ENCODE results near the gene ADAMTSL4.
"Not testable (repeated sequence)": the region's sequence is repeated elsewhere in the genome, so short reads cannot be mapped to it uniquely, and the experiment has no call there.

The ADAMTSL4 gene

DNA sequence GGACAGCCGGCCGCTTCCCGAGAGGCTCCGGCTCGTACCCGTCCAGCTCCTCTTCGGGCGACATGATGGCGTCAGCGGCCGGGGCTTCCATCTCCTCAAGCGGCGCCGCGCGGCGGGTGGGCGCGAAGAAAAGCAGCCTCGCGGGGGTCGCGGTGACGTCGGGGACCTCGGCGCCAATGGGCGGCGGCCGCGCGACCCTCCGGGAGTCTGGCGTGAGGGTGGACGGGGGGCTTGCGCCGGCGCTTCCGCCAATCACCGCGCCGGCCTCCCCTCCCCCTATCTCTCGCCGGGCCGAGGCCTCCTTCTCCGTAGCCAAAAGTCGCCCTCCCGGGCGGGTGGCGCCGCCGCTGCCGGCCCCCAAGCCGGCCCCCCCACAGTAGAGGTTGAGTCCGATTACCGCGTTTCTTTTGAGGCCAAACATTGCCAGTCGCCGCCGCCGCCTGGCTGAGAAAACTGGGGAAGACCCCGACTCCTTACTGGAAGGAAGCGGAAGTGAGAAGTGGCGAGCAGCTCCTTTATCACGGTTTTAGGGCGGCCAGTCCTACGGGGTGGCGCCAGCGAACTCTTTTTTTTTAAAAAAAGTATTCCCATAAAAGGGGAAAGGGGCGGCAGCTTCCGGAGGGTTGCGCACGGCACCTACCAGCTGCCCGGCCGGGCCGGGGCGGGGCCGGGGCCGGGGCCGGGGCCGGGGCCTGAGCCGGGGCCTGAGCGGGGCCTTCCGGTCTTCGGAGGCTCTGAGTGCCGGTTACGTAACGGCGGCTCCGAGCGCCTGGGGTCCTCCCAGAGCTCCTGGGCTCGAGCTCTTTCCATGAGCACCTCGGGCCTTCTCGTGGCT is 30.1 kb downstream of the ADAMTSL4 start, which contains the start of gene MCL1:
Gene MCL1 (minus strand): TSS at position 501 of the 835 bp plus-strand sequence. CDS start 80 bp downstream, at position 421.
- TF ChIP-seq, protein P1, sequence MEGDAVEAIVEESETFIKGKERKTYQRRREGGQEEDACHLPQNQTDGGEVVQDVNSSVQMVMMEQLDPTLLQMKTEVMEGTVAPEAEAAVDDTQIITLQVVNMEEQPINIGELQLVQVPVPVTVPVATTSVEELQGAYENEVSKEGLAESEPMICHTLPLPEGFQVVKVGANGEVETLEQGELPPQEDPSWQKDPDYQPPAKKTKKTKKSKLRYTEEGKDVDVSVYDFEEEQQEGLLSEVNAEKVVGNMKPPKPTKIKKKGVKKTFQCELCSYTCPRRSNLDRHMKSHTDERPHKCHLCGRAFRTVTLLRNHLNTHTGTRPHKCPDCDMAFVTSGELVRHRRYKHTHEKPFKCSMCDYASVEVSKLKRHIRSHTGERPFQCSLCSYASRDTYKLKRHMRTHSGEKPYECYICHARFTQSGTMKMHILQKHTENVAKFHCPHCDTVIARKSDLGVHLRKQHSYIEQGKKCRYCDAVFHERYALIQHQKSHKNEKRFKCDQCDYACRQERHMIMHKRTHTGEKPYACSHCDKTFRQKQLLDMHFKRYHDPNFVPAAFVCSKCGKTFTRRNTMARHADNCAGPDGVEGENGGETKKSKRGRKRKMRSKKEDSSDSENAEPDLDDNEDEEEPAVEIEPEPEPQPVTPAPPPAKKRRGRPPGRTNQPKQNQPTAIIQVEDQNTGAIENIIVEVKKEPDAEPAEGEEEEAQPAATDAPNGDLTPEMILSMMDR (IDR thresholded peaks at IDR 0.05; ENCODE audit: low read depth, low read length), result no peak; the same call in 1 of the 2 replicates
- peak; percentile 94 for DNase-seq (ENCODE audit: extremely low read depth, low read depth)

- TF ChIP-seq, protein P1 (IDR thresholded peaks at IDR 0.05; ENCODE audit: low read depth, low read length), result no peak
- DNase-seq (ENCODE audit: extremely low read depth, low read depth), result no peak
Measured at GRCh38 chr1:150579945-150580642, 30.9 kb downstream of the ADAMTSL4 start.

- not testable (repeated sequence) for DNase-seq (ENCODE audit: extremely low read depth, low read depth)
Measured at GRCh38 chr1:150580966-150581365, 31.8 kb downstream of the ADAMTSL4 start.

DNA sequence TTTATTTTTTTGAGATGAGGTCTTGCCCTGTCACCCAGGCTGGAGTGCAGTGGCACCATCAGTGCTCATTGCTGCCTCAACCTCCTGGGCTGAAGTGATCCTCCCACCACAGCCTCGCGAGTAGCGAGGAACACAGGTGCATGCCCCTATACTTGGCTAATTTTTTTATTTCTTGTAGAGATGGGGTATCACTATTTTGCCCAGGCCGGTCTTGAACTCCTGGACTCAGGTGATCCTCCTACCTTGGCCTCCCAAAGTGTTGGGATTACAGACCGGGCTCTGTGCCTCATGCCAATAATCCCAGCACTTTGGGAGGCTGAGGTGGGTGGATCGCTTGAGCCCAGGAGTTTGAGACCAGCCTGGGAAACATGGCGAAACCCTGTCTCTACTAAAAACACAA is 32.2 kb downstream of the ADAMTSL4 start:
- not testable (repeated sequence) for DNase-seq (ENCODE audit: extremely low read depth, low read depth)

DNA sequence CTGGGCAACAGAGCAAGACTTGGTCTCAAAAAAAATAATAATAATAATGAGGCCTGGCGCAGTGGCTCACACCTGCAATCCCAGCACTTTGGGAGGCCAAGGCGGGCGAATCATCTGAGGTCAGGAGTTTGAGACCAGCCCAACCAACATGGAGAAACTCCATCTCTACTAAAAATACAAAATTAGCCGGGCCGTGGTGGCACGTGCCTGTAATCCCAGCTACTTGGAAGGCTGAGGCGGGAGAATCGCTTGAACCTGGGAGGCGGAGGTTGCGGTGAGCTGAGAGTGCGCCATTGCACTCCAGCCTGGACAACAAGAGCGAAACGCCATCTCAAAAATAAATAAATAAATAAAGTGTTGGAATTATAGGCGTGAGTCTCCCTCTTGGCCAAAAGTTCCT is 32.8 kb downstream of the ADAMTSL4 start:
- DNase-seq (ENCODE audit: extremely low read depth, low read depth), result not testable (repeated sequence)

GRCh38 chr1:150582371-150582770 is 33.2 kb downstream of the ADAMTSL4 start:
- DNase-seq (ENCODE audit: extremely low read depth, low read depth), result no peak
- TF ChIP-seq, protein P1 (IDR thresholded peaks at IDR 0.05; ENCODE audit: low read depth, low read length), result no peak

GRCh38 chr1:150596095-150596892 is 47.1 kb downstream of the ADAMTSL4 start:
- no peak for DNase-seq (ENCODE audit: extremely low read depth, low read depth)
- TF ChIP-seq, protein P1 (IDR thresholded peaks at IDR 0.05; ENCODE audit: low read depth, low read length), result no peak

DNA sequence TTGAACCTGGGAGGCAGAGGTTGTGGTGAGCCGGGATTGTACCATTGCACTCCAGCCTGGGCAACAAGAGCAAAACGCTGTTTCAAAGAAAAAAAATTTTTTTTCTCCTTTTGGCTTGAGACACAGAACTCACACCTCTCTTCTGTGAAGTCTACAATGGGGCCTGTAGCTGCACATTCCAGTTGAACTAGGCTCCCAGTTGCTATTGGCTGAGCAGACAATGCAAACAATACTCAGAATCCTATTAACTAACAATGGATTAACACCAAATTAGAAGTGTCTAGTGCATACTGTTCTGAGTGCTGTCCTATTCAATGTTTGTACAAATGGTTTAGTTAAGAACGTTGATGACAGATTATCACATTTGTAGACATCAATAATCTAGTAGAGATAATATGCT is 47.8 kb downstream of the ADAMTSL4 start:
- DNase-seq (ENCODE audit: extremely low read depth, low read depth), result no peak
- TF ChIP-seq, protein P1 (IDR thresholded peaks at IDR 0.05; ENCODE audit: low read depth, low read length), result no peak

DNA sequence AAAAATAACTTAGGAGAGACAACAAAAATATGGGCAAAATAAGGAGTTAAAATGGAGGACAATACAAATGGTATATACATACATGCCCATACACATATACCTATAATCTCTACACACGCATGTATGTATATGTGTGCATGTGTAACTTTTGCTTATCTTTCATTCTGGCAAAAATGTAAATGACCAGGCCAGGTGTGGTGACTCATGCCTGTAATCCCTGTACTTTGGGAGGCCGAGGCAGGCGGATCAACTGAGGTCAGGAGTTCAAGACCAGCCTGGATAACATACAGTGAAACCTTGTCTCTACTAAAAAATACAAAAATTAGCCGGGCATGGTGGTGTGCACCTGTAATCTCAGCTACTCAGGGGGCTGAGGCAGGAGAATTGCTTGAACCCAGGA is 49.1 kb downstream of the ADAMTSL4 start:
- not testable (repeated sequence) for DNase-seq (ENCODE audit: extremely low read depth, low read depth)
